Measurements from ENCODE around the gene GABRB2.

Gene GABRB2

GRCh38 chr5:161544350-161544765 lies 2.2 kb downstream of the GABRB2 start:
- H3K9ac ChIP-seq, result no peak overlapping the region
- peak overlapping the region; percentile 59 for H2AFZ ChIP-seq (ENCODE audit: low read depth)
- no peaks in the 10 kb centered on the region for H3K36me3 ChIP-seq (ENCODE audit: insufficient read depth)
- no peaks in the 10 kb centered on the region for H3K79me2 ChIP-seq (ENCODE audit: insufficient read depth, low read depth)
- no peak overlapping the region for H3K4me3 ChIP-seq (IDR thresholded peaks at IDR 0.05; ENCODE audit: insufficient read depth, low read depth, low read length)
- no peaks in the 10 kb centered on the region for H3K27me3 ChIP-seq (ENCODE audit: insufficient read depth, low read depth)
- H3K4me1 ChIP-seq (ENCODE audit: low read depth, poor library complexity, severe bottlenecking), result peaks cover 53% of the 10 kb centered on the region
- H3K4me2 ChIP-seq, result peak overlapping the region; percentile 91
- H3K27ac ChIP-seq, result no peak overlapping the region
- no peaks in the 10 kb centered on the region for H4K20me1 ChIP-seq (ENCODE audit: insufficient read depth)
- peak; percentile 82 for TF ChIP-seq CTCF (conservative IDR thresholded peaks at IDR 0.05; ENCODE audit: low read depth, low read length)

- Histone ChIP-seq H3K9ac (no peak overlapping the region), H4K20me1 (ENCODE audit: insufficient read depth) (no peaks in the 10 kb centered on the region), H3K4me1 (ENCODE audit: low read depth, poor library complexity, severe bottlenecking) (peaks cover 61% of the 10 kb centered on the region), H3K27ac (peak overlapping the region; percentile 63), H3K4me3 (IDR thresholded peaks at IDR 0.05; ENCODE audit: insufficient read depth, low read depth, low read length) (no peak overlapping the region), H3K4me2 (peak overlapping the region; percentile 85), H3K27me3 (ENCODE audit: insufficient read depth, low read depth) (no peaks in the 10 kb centered on the region), H2AFZ (ENCODE audit: low read depth) (no peak overlapping the region), H3K79me2 (ENCODE audit: insufficient read depth, low read depth) (no peaks in the 10 kb centered on the region), H3K36me3 (ENCODE audit: insufficient read depth) (no peaks in the 10 kb centered on the region)
- TF ChIP-seq CTCF (conservative IDR thresholded peaks at IDR 0.05; ENCODE audit: low read depth, low read length), result no peak
Measured at GRCh38 chr5:161539016-161539415, 7.5 kb downstream of the GABRB2 start.

GRCh38 chr5:161535762-161536161 lies 10.8 kb downstream of the GABRB2 start:
- Histone ChIP-seq H3K79me2 (ENCODE audit: insufficient read depth, low read depth) (no peaks in the 10 kb centered on the region), H2AFZ (ENCODE audit: low read depth) (no peak overlapping the region), H3K4me3 (IDR thresholded peaks at IDR 0.05; ENCODE audit: insufficient read depth, low read depth, low read length) (no peak overlapping the region), H3K4me2 (no peak overlapping the region), H3K27me3 (ENCODE audit: insufficient read depth, low read depth) (no peaks in the 10 kb centered on the region), H3K36me3 (ENCODE audit: insufficient read depth) (no peaks in the 10 kb centered on the region), H3K4me1 (ENCODE audit: low read depth, poor library complexity, severe bottlenecking) (peaks cover 40% of the 10 kb centered on the region), H4K20me1 (ENCODE audit: insufficient read depth) (no peaks in the 10 kb centered on the region), H3K27ac (no peak overlapping the region), H3K9ac (no peak overlapping the region)
- peak; percentile 45; the same call in 1 of the 2 replicates for TF ChIP-seq CTCF (conservative IDR thresholded peaks at IDR 0.05; ENCODE audit: low read depth, low read length)

- TF ChIP-seq CTCF (conservative IDR thresholded peaks at IDR 0.05; ENCODE audit: low read depth, low read length), result no peak
- H3K4me1 ChIP-seq (ENCODE audit: low read depth, poor library complexity, severe bottlenecking), result peaks cover 15% of the 10 kb centered on the region
- no peaks in the 10 kb centered on the region for H4K20me1 ChIP-seq (ENCODE audit: insufficient read depth)
- H3K27me3 ChIP-seq (ENCODE audit: insufficient read depth, low read depth), result no peaks in the 10 kb centered on the region
- no peaks in the 10 kb centered on the region for H3K36me3 ChIP-seq (ENCODE audit: insufficient read depth)
- H3K9ac ChIP-seq, result no peak overlapping the region
- H3K4me3 ChIP-seq (IDR thresholded peaks at IDR 0.05; ENCODE audit: insufficient read depth, low read depth, low read length), result no peak overlapping the region
- H3K27ac ChIP-seq, result no peak overlapping the region
- no peaks in the 10 kb centered on the region for H3K79me2 ChIP-seq (ENCODE audit: insufficient read depth, low read depth)
- no peak overlapping the region for H3K4me2 ChIP-seq
- H2AFZ ChIP-seq (ENCODE audit: low read depth), result no peak overlapping the region
Measured at GRCh38 chr5:161530700-161531099, 15.8 kb downstream of the GABRB2 start.
